ENCODE data around the gene VIM.

GRCh38 chr10:17256627-17257026 is 28.6 kb downstream of the VIM start:
- no peak for TF ChIP-seq GATA2 (IDR thresholded peaks at IDR 0.05; ENCODE audit: low read depth, low read length)
- no peak for TF ChIP-seq GATA3 (IDR thresholded peaks at IDR 0.05; ENCODE audit: low read depth, low read length)
